IPS-18c (cell line): Measurements from ENCODE around the gene GDPGP1.
"Not testable (repeated sequence)": the region's sequence is repeated elsewhere in the genome, so short reads cannot be mapped to it uniquely, and the experiment has no call there.

Experiments used
- H3K4me3 ChIP-seq: 2 replicates; pipeline ENCODE4 v1.7.0; 2013; ENCODE audit warnings: low read depth, mild to moderate bottlenecking, low read length, moderate library complexity; ENCODE audit not compliant: insufficient read depth
- H3K9me3 ChIP-seq: one replicate; pipeline ENCODE4 v1.6.1; 2013; ENCODE audit warnings: mild to moderate bottlenecking, low read length, moderate library complexity; ENCODE audit not compliant: control insufficient read depth, insufficient read depth

GDPGP1 gene, protein sequence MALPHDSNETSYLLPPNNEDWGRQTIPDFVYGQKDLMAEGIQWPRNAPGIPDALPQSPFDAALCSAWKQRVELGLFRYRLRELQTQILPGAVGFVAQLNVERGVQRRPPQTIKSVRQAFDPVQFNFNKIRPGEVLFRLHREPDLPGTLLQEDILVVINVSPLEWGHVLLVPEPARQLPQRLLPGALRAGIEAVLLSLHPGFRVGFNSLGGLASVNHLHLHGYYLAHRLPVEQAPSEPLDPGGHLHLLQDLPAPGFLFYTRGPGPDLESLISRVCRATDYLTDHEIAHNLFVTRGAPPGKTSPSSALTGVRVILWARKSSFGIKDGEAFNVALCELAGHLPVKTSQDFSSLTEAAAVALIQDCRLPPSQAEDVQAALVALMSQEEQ

DNA sequence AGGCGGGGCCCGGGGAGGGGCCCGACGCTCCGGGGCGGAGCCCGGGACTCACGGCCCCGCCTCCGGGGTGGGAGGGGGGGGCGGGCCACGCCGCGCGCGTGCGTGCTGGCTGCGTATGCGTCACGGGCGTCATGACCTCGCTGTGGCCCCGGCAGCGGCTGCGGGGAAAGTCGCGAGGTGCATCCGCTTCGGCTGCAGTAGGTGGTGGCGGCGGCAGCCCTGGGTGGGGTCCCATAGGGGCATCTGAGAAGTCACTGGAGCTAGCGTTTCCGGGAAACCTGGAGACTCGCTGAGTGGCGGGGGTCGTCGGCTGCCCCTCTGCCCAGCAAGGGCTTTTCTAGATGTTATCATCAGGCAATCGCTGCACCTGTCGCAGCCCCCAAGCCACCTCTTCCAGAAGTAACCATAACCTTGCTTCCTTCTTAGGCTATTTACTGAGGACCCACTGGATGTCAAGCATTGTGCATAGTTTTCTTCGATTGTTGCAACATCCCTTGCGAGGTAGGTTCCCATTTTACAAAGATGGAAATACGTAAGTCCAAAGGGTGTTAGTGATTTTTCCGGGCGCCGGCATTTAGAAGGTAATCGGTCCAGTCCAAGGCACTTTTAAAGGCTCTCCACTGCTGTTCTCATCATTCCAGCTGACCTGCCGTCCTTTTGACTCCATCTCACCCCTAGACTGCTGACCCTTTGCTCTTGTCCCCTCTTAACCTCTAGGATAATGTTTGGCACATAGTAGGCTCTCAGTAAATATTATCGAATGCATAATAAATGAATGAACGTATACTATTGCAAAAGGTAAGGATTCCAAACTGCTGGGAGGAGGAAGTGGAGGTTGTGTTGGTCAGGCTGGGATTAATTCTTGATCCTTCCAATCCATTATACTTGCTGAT is at the start of gene GDPGP1:
Gene GDPGP1 (plus strand): TSS at position 114 of the 893 bp plus-strand sequence. CDS start 6,700 bp downstream, outside the sequence.
- no peaks in the 10 kb centered on the region for H3K9me3 ChIP-seq
- H3K4me3 ChIP-seq, result peak within 1 kb of the TSS; percentile 79

DNA sequence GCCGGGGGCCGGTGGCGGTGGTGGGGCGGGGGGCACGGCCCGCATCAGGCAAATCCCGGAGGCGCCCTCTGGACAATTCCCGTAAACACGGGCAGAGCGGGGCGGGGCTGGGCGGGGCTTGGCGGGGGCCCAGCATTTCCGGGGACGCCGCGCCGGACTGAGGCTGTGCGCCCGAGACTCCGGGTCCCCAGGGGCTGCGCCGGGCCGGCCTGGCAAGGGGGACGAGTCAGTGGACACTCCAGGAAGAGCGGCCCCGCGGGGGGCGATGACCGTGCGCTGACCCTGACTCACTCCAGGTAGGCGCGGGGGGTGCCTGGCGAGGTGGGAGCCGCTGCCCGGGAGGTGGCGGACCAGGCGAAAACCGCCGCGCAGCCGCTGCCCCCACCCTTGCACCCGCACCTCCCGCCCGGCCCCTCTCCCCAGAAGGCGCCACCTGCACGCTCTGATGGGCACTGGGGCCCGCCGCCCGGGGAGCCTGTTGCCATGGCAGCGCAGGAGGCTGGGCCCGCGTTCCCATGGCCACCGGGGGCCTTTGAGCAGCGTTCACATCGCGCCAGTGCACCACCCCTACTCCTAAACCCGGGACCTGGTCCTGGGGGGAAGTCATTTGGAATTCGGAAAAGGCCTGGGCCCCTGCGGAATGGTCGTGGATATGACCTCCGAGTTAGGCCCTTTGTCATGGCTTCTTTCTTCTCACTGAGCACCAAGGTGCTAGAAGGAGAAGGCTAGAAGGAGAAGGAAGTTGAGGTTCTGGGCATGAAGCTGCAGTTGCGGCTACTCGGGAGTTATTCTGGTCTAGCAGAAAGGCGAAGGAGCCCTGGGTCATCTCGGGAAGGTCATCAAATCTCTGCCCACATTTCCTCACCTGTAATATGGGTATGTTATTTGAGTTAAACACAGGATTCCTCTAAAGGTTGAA is 49.0 kb upstream of the GDPGP1 start:
- Histone ChIP-seq H3K4me3 (peak overlapping the region; percentile 74), H3K9me3 (no peaks in the 10 kb centered on the region)

DNA sequence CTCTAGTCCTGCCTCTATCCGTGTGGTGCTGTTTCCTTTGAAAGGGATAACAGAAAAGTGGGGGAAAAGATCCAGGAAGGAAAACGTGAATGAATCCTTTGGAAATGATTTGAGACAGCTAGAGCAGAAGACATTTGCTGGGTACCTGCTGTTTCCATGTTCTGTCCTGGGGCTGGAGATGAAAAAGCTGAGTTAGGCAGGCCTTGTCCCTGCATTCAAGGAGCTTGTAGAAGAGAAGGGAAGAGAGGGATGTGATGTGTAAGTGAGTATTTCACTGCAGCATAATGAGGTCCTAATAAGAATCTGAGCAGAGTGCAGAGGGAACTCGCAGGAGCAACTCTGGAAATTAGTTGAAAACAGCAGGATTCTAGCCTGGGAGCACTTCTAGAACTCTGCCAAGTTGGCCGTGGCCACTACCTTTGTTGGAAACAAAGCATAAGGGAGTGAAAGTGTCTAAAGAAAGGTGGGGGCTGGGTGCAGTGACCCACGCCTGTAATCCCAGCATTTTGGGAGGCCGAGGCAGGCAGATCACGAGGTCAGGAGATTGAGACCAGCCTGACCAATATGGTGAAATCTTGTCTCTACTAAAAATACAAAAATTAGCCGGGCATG is 46.6 kb upstream of the GDPGP1 start:
- no peaks in the 10 kb centered on the region for H3K9me3 ChIP-seq
- H3K4me3 ChIP-seq, result no peak overlapping the region

DNA sequence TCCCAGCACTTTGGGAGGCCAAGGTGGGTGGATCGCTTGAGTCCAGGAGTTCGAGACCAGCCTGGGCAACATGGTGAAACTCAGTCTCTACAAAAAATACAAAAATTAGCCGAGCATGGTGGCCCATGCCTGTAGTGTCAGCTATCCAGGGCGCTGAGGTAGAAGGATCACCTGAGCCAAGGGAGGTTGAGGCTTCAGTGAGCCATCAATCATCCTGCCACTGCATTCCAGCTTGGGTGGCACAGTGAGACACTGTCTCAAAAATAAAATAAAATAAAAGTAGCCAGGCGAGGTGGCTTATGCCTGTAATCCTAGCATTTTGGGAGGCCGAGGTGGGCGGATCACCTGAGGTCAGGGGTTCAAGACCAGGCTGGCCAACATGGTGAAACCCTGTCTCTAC is 45.9 kb upstream of the GDPGP1 start:
- not testable (repeated sequence) for H3K4me3 ChIP-seq, H3K9me3 ChIP-seq

DNA sequence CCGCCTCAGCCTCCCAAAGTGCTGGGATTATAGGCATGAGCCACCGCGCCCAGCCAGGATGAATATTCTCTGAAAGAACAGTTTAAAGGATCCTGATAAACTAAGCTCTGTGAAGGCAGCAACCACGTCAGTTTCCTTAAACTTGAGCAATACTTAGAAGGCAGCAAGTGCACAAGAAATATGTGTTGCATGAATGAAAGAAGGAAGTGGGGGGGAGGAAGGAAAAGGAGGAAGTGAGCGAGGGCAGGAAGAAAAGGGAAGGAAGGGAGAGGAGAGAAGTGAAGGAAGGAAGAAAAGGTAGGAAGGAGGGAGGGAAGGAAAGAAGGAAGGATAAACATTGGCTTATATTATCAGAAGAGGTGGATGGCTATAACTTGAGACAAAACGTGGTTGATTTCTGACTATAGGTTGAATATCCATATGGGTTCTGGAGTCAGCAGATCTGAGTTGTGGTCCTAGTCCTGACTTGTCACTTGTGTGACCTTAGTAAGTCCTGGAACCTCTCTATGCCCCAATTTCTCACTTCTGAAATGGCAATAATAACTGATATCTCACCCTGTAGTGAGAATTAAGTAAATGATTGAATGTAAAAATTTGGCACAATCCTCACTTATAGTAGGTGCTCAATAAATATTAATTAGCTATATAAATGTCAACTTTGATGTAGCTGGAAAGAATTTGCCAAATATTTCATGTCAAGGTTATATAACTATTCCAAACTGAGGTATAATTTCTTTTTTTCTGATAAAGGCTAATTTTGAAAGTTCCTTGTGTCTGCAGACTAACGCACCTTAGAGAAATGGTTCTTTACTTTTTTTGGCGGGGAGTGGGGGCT is 44.9 kb upstream of the GDPGP1 start:
- H3K9me3 ChIP-seq, result no peaks in the 10 kb centered on the region
- H3K4me3 ChIP-seq, result no peak overlapping the region

DNA sequence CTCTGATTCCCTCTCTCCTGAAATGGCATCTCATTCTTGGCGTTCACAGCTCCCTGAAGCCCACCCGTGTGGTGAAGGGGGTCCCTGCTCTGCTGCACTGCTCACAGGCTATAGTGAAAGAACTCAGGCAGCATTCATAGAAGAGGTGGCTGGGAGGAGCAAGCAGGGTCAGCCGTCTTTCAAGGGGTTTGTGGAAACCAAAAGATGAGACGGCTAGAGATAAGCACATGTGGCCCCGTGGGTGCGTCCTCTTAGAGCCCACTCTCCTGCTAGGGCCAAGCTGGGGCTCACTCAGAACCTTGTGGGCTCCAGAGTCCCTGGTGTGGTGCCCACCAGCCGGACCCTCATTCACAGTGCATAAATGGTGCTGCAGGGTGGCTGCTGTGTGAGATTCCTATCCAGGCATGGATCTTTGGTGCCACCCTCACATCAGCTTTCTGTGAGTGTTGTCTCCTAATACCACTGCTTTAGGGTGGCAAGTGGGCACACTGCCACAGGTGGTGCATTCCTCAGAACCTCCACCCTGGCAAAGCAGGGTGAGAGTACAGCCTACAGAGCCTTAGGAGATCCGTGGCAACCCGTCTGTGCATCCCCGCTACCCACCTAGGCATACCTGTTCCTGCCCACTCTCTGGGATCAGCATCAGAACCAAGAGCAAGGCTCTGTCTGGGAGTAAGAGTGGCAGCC is 44.1 kb upstream of the GDPGP1 start:
- Histone ChIP-seq H3K9me3 (no peaks in the 10 kb centered on the region), H3K4me3 (no peak overlapping the region)

DNA sequence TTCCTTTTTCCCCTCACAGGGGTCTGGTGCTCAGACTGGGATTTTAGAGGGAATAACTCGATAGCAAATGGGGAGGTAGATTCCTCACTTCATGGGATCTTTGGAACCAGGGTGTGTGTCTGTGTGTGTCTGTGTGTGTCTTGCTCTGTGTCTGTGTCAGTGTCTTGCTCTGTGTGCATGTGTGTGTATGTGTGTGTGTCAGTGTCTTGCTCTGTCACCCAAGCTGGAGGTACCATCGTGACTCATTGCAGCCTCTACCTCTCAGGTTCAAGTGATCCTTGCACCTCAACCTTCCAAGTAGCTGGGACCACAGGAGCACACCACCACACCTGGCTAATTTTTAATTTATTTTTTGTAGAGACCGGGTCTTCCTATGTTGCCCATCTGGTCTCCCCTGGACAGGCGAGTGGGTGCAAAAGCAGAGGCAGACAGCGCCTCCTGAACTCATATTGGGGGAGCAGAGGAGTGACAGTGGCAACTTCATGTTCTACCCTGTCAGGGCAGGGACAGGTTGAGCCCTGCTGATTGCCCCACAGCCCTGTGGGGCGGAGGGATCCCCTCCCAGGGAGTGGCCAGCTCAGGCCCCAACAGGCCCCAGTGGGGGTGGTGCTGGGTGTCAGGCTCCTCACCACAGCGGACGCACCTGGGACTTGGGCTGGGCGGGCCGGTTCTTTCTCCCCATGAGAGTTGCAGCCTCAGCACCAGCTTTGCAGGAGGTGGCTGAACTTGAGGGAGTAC is 43.2 kb upstream of the GDPGP1 start:
- H3K4me3 ChIP-seq, result no peak overlapping the region
- no peaks in the 10 kb centered on the region for H3K9me3 ChIP-seq

DNA sequence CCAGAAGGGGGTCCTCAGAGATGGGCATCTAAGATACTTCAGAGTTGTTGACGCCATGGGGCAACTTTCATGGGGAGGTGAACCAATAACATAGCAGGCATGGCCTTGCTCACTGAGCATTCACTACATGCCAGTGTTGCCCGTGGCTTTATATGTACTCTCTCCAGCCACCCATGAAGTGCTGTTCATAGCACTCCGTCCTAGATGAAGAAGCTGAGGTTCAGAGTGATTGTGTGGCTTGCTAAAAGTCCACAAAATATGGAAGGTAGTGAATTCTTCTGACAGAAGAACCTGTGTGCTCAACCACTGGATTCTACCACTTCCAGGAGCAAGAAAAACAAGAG is 42.7 kb upstream of the GDPGP1 start:
- no peak overlapping the region for H3K4me3 ChIP-seq
- H3K9me3 ChIP-seq, result no peaks in the 10 kb centered on the region

DNA sequence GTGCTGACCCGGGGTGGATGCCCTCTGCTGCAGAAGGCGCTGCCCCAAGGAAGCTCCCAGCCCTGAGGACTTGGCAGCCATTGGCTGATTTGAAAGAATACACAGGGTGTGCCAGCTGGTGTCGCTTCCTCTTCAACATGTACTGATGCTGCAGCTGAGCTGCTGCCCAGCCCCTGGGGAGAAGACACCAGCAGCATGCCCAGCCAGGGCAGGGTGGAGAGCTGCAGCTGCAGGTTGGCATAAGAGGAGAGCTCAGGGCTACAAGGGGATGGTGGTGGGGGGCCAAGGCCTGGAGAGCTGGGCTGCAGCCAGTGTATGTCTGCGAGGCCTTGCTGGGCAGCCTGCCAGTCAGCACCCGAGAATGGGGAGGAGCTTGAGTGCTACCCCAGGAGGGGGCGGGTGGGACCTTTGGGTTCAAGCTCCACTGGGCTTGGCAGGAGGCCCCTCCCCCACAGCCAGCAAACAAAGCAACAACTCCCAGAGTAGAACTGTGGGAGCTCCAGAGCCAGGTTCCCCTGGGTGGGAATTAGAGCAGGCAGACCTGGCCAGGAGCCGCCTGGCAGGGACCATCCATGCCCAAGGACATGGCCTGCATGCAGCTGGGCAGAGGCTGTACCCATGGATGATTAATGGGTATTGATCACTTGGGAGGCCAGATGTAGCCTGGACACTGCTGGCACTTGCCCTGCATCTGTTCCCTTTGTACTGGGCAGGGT is 42.1 kb upstream of the GDPGP1 start:
- H3K9me3 ChIP-seq, result no peaks in the 10 kb centered on the region
- no peak overlapping the region for H3K4me3 ChIP-seq

DNA sequence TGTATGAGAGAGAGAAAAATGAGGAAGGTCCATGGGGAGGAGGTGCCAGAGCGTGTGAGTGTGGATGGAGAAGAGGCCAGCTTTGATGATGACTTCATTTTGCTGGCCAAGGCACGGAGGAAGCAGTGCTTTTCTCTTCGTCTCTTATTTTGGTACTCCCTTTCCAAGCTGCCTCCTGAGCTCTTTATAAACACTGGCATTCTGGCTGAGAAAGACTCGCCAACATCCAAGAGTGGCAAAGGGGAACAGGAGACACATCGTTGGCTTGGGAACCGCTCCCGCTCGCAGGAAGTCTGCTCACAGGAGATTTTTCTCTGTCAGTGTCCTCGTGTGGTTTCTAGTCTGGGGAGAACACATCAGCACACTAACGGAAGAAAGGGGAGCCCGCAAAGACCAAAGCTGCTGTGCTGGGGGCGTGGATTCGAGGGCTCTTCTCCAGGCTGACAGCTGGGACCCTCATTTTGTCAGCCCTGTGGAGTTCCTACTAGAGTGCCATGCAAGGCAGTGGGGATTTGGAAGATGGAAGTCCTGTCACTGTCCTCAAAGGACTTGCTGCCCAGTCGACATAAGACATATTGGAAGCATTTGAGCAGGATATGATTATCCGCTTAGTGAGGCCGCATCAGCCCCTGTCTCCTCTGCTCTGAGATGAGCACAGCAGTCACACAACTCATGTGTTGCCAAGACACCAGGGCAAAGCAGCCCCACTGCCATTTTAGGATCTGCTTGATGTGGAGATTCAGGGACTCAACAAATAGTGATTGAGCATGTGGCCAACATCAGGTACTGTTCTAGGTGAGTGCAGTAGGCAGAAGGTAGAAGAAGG is 40.8 kb upstream of the GDPGP1 start:
- Histone ChIP-seq H3K9me3 (no peaks in the 10 kb centered on the region), H3K4me3 (no peak overlapping the region)

DNA sequence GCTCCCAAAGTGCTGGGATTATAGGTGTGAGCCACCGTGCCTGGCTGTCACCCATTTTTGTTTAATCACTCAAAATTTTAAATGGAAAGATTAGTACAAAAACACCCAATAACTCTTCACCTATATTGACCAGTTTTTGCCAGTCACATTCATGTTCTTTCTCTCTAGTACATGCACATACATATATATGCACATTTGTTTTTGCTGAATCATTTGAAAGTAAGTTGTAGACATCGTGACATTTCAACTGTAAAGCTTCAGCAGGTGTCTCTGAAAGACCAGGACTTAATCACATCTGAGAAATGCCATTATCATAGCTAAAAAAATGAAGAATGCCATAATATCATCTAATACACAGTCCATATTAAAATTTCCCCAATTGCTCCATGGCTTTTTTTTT is 39.4 kb upstream of the GDPGP1 start:
- H3K4me3 ChIP-seq, result no peak overlapping the region
- no peaks in the 10 kb centered on the region for H3K9me3 ChIP-seq

DNA sequence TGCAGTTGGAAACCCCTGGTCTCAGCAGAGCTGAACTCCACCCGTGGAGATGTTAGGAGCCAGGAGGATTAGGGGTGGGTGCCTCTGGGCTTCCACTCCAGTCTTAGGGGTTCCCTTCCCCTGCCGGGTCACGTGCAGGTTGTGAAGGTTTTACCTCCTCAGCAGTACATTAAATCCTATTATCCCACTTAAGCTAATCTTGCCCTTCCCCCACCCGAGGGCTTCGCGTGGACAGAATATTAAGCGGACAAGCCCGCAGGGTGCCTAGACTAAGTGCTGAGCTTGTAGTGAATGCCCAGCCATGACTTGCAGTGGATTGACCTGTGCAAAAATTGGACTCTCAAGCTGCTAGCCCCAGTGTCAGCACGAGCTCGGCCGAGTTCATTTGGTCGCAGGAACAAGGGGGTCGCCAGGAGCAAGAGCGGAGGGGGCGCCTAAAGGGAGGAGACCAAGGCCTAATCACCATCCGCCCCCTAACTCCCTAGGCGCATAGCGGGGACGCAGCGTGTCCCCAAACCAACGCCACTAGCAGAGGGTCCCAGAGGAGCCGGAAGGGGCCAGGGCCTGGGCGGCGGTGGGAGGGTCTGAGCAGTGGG is 33.4 kb upstream of the GDPGP1 start:
- Histone ChIP-seq H3K9me3 (no peaks in the 10 kb centered on the region), H3K4me3 (peak overlapping the region; percentile 91)

DNA sequence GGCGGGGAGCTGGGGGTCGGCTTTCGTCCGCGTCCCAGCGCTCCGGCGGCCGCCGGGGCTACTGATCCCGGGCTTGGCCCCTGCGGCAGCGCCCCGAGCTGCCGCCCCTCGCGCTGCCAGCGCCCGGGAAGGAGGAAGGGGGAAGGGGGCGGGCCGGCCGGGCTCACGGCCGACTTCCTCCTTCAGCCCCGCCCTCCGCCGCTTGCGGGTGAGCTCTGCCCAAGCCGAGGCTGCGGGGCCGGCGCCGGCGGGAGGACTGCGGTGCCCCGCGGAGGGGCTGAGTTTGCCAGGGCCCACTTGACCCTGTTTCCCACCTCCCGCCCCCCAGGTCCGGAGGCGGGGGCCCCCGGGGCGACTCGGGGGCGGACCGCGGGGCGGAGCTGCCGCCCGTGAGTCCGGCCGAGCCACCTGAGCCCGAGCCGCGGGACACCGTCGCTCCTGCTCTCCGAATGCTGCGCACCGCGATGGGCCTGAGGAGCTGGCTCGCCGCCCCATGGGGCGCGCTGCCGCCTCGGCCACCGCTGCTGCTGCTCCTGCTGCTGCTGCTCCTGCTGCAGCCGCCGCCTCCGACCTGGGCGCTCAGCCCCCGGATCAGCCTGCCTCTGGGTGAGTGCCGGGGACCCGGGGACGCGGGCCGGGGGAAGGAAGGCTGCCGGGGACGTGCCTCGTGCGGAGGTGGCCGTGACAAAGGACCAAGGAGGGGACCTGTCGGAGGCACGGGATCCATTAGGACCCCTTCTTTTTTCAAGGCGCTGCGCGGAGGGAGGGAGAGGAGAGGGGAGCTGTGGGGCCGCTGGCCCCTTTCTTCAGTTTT is 32.7 kb upstream of the GDPGP1 start, which contains the start of gene SEMA4B:
Gene SEMA4B (plus strand): TSS at position 201 of the 814 bp plus-strand sequence. CDS start 249 bp downstream, at position 450.
- Histone ChIP-seq H3K4me3 (peak within 1 kb of the TSS; percentile 91), H3K9me3 (no peaks in the 10 kb centered on the region)
